ENCODE measurements around the gene ANKRD52. TPM values are rescaled to one million over a fixed set of nuclear protein-coding genes. Genes with fewer than 3 reads are reported as not detected.
A peak's percentile ranks its signal among the peaks of the same experiment; 100 is the strongest.

ANKRD52 gene
- total RNA-seq, 1 experiment from 2014 or later = 56.6 TPM

GRCh38 chr12:56224954-56225353 lies 33.2 kb downstream of the ANKRD52 start (continued):
- TF ChIP-seq REST (IDR thresholded peaks at IDR 0.05; ENCODE audit: low read depth) (no peak), CBX3 (IDR thresholded peaks at IDR 0.05; ENCODE audit: low read depth) (no peak), EZH2 (IDR thresholded peaks at IDR 0.05) (no peak), FOSL1 (IDR thresholded peaks at IDR 0.05; ENCODE audit: low read depth) (no peak), POLR2AphosphoS5 (IDR thresholded peaks at IDR 0.05; ENCODE audit: low read depth, low read length) (no peak), SP1 (IDR thresholded peaks at IDR 0.05; ENCODE audit: low read depth) (no peak), POLR2A (IDR thresholded peaks at IDR 0.05; ENCODE audit: borderline replicate concordance, extremely low read depth, insufficient read depth, insufficient read length) (no peak), YY1 (IDR thresholded peaks at IDR 0.05; ENCODE audit: extremely low read depth, insufficient replicate concordance, low read depth, low read length) (no peak), ATF3 (IDR thresholded peaks at IDR 0.05) (no peak), ZNF274 (IDR thresholded peaks at IDR 0.05; ENCODE audit: low read depth, low read length) (no peak)

GRCh38 chr12:56224102-56224701 lies 34.0 kb downstream of the ANKRD52 start, which contains the start of gene NABP2:
NABP2 (plus strand) TSS chr12:56224342; CDS start chr12:56224857, 515 bp downstream.
- ChIA-PET POLR2A (no interaction called here), CTCF (no interaction called here)
- TF ChIP-seq CEBPB (IDR thresholded peaks at IDR 0.05; ENCODE audit: low read depth) (no peak), POLR2A (IDR thresholded peaks at IDR 0.05; ENCODE audit: borderline replicate concordance, extremely low read depth, insufficient read depth, insufficient read length) (no peak), ZNF274 (IDR thresholded peaks at IDR 0.05; ENCODE audit: low read depth, low read length) (no peak), CTCF (IDR thresholded peaks at IDR 0.05 in 2 of 3, conservative IDR thresholded peaks at IDR 0.05 in 1 of 3; ENCODE audit: borderline replicate concordance in 1 of 3, insufficient read depth in 1 of 3, low read depth in 2 of 3, low read length in 2 of 3) (peak; percentile 72 to 97 (median 78)), EGR1 (IDR thresholded peaks at IDR 0.05; ENCODE audit: low read depth) (no peak; the same call in 1 of the 2 replicates), FOSL1 (IDR thresholded peaks at IDR 0.05; ENCODE audit: low read depth) (no peak), ELF1 (IDR thresholded peaks at IDR 0.05; ENCODE audit: borderline replicate concordance, low read depth) (no peak; the same call in 1 of the 2 replicates), SIN3A (IDR thresholded peaks at IDR 0.05; ENCODE audit: low read depth) (peak; percentile 38; the same call in 1 of the 2 replicates), EZH2phosphoT487 (IDR thresholded peaks at IDR 0.05; ENCODE audit: borderline replicate concordance) (no peak), SRF (IDR thresholded peaks at IDR 0.05; ENCODE audit: low read depth) (no peak)

More at GRCh38 chr12:56224102-56224701, 34.0 kb downstream of the ANKRD52 start, which contains the start of gene NABP2:
- ATAC-seq (peak; percentile 80), DNase-seq (ENCODE audit: low read depth, low spot score) (peak; percentile 94)
- peak within 1 kb of the TSS; percentile 56 for H2AFZ ChIP-seq (ENCODE audit: low read depth, low read length, poor library complexity, severe bottlenecking)
- intact Hi-C loops (cut with micrococcal nuclease) = loop anchor here (1.0 to 5.0 kb wide), 3 partner anchors 17 to 105 kb away; partner anchors contain the start of gene ANKRD52
- peaks cover 15% of the 10 kb centered on the region for H3K79me2 ChIP-seq (ENCODE audit: insufficient read depth, low read length)
- H3K27ac ChIP-seq (ENCODE audit: low read depth, low read length) = peak within 1 kb of the TSS; percentile 82
- no peaks in the 10 kb centered on the region for H3K27me3 ChIP-seq (ENCODE audit: insufficient read depth, low read length)
- H3K36me3 ChIP-seq (ENCODE audit: control insufficient read depth in 1 of 2, insufficient read depth in 2 of 2, low read length in 2 of 2) = no peaks in the 10 kb centered on the region
- peak within 1 kb of the TSS; percentile 83 for H3K9ac ChIP-seq (ENCODE audit: low read length)
- no peaks in the 10 kb centered on the region for H4K20me1 ChIP-seq (ENCODE audit: insufficient read depth)
- RAD21 ChIA-PET (ENCODE audit: low non-redundant PET in 1 of 2, low total read pairs in 2 of 2, uncharacterized antibody in 2 of 2, unreplicated experiment in 2 of 2) = no interaction called here
- H3K4me1 ChIP-seq (ENCODE audit: control insufficient read depth in 1 of 2, insufficient read depth in 2 of 2, low read length in 2 of 2) = peaks cover 8 to 35% of the 10 kb centered on the region in 2 experiments; a peak in 3 of 4 replicates
- H3K9me2 ChIP-seq (ENCODE audit: insufficient read depth) = no peaks in the 10 kb centered on the region
- H3K9me3 ChIP-seq (ENCODE audit: control insufficient read depth in 1 of 2, insufficient read depth in 1 of 2, low read depth in 1 of 2, low read length in 2 of 2) = no peaks in the 10 kb centered on the region
- H3K4me2 ChIP-seq (ENCODE audit: low read length) = peak within 1 kb of the TSS; percentile 94
- BruUV-seq (replicated peaks) = no TSS peak
- peak within 1 kb of the TSS; percentile 85 to 91 for H3K4me3 ChIP-seq (replicated peaks in 1 of 2; ENCODE audit: low read depth in 1 of 2, low read length in 2 of 2)

All from HCT116 (cell line).